Upper lobe of left lung (tissue), 6 donors: ENCODE data around the gene WDR53. TPM values are rescaled to one million over a fixed set of nuclear protein-coding genes. Genes with fewer than 3 reads are reported as not detected.
"Not testable (repeated sequence)": the region's sequence is repeated elsewhere in the genome, so short reads cannot be mapped to it uniquely, and the experiment has no call there.

Source experiments
- ATAC-seq, 2 donors: fragments of 200-7000 bp; cut with Tn5 transposase; one replicate each; pipeline ENCODE4 v1.9.1; 2022; ENCODE audit warnings: mild to moderate bottlenecking in 2 of 2, moderate library complexity in 2 of 2; ENCODE audit not compliant: low FRiP score in 2 of 2
- DNase-seq, 2 donors: peaks; one replicate each; pipeline ENCODE4 v3.0.0-alpha.2; 2019 to 2020
- H3K27ac ChIP-seq, 4 donors: fragments of 200-600 bp; sonication (generic); one replicate each; pipeline ENCODE4 v1.5.1; 2016 to 2019
- H3K27me3 ChIP-seq, 4 donors: fragments of 200-600 bp; sonication (generic); one replicate each; pipeline ENCODE4 v1.5.1; 2017 to 2019
- H3K36me3 ChIP-seq, 4 donors: fragments of 200-600 bp; sonication (generic); one replicate each; pipeline ENCODE4 v1.5.1; 2016 to 2019
- H3K4me1 ChIP-seq, 4 donors: fragments of 200-600 bp; sonication (generic); one replicate each; pipeline ENCODE4 v1.5.1; 2018 to 2019
- H3K4me3 ChIP-seq, 4 donors: fragments of 200-600 bp; sonication (generic); one replicate each; pipeline ENCODE4 v1.5.1; 2017 to 2019; ENCODE audit warnings: mild to moderate bottlenecking in 2 of 4, moderate library complexity in 1 of 4
- H3K9me3 ChIP-seq, 4 donors: fragments of 200-600 bp; sonication (generic); one replicate each; pipeline ENCODE4 v1.5.1; 2018 to 2019
- CTCF ChIP-seq, 6 experiments: fragments of 450-650 bp in 4 of 6; fragments of 200-600 bp in 2 of 6; sonication (generic) in 2 of 6; IDR thresholded peaks; one replicate each; pipeline ENCODE4 v1.5.1; 2016 to 2019; ENCODE audit warnings: antibody characterized with exemption in 6 of 6
- EP300 ChIP-seq, 4 donors: sonication (generic); formaldehyde crosslinking; IDR thresholded peaks; one replicate each; pipeline ENCODE4 v1.5.1; 2017; ENCODE audit warnings: antibody characterized with exemption in 4 of 4, control low read depth in 2 of 4
- POLR2A ChIP-seq, 4 donors: fragments of 450-650 bp; IDR thresholded peaks; one replicate each; pipeline ENCODE4 v1.5.1; 2016 to 2017; ENCODE audit warnings: antibody characterized with exemption in 4 of 4, mild to moderate bottlenecking in 2 of 4
- POLR2AphosphoS5 ChIP-seq, 2 donors: sonication (generic); formaldehyde crosslinking; IDR thresholded peaks; one replicate each; pipeline ENCODE4 v1.5.1; 2017; ENCODE audit warnings: antibody characterized with exemption in 2 of 2
- WGBS, 2 donors: methylation state at CpG; one replicate each; pipeline ENCODE4 v1.1.5; 2017 to 2018; 5-methylcytosine and 5-hydroxymethylcytosine counted together
- total RNA-seq, 6 donors: library from RNA; depleted of rRNA in 4 of 6; stranded (reverse); fragments of >200 nt in 4 of 6; gene quantifications; one replicate each; pipeline versions ENCODE4 v1.1.0 to v1.2.1, GENCODE V29; 2016 to 2021
- donor health status: DM: no; HTN: no; CAD: no; lungs with moderate emphysema.
- donor health status: DM: no; HTN: yes; CAD: no; lungs with severe emphysema.

WDR53 gene
- 10 to 100 TPM in 2 of 6 donors, 1 to 10 TPM in 3, under 1 TPM in 1; 1.00 to 31.4 (median 8.7) TPM for total RNA-seq

- Histone ChIP-seq H3K9me3 (no peaks in the 10 kb centered on the region), H3K36me3 (peaks cover 0 to 9% (median 0%) of the 10 kb centered on the region in 4 donors), H3K27ac (peak within 1 kb of the TSS; percentile 83 to 94 (median 90)), H3K4me3 (peak within 1 kb of the TSS; percentile 76 to 97 (median 96)), H3K4me1 (peaks cover 20 to 34% (median 23%) of the 10 kb centered on the region in 4 donors), H3K27me3 (no peaks in the 10 kb centered on the region)
- TF ChIP-seq POLR2A (IDR thresholded peaks at IDR 0.05) = peak in 3 of 4 donors; percentile 38 to 87 (median 79)
- TF ChIP-seq POLR2AphosphoS5 (IDR thresholded peaks at IDR 0.05) = peak; percentile 95 to 98
- peak in 2 of 6 experiments; percentile 20 to 33 for TF ChIP-seq CTCF (IDR thresholded peaks at IDR 0.05)
- peak in 1 of 4 donors; percentile 9 for TF ChIP-seq EP300 (IDR thresholded peaks at IDR 0.05)
- DNase-seq (peak; percentile 96 to 99), ATAC-seq (peak; percentile 99 to 100)
- WGBS, 2 donors = 0 to 1% methylated on average over 50 to 61 of the region's 87 CpGs
Observed at GRCh38 chr3:196568246-196569002, at the start of gene WDR53, which contains the start of gene FBXO45. Gene WDR53, minus strand, starts transcription at chr3:196568554. Its CDS starts 7,079 bp downstream, at chr3:196561475. Gene FBXO45, plus strand, starts transcription at chr3:196568660. Its CDS starts 325 bp downstream, at chr3:196568985.

GRCh38 chr3:196617256-196617655 lies 48.9 kb upstream of the WDR53 start:
- H3K27me3 ChIP-seq = no peaks in the 10 kb centered on the region
- H3K4me3 ChIP-seq = no peak overlapping the region
- H3K27ac ChIP-seq = peak overlapping the region in 2 of 4 donors; percentile 4 to 8
- no peaks in the 10 kb centered on the region for H3K9me3 ChIP-seq
- 53 to 58% methylated on average over 5 of the region's 5 CpGs for WGBS, 2 donors
- TF ChIP-seq POLR2AphosphoS5 (IDR thresholded peaks at IDR 0.05) (no peak), EP300 (IDR thresholded peaks at IDR 0.05) (no peak), POLR2A (IDR thresholded peaks at IDR 0.05) (no peak), CTCF (IDR thresholded peaks at IDR 0.05) (no peak)
- DNase-seq (no peak), ATAC-seq (no peak)
- no peaks in the 10 kb centered on the region for H3K36me3 ChIP-seq
- H3K4me1 ChIP-seq = peaks cover 10 to 22% (median 18%) of the 10 kb centered on the region in 4 donors

- WGBS, 2 donors = 90 to 95% methylated on average over 6 of the region's 6 CpGs
- not testable (repeated sequence) for H3K27me3 ChIP-seq, H3K4me3 ChIP-seq, H3K27ac ChIP-seq, H3K9me3 ChIP-seq, ATAC-seq, H3K36me3 ChIP-seq, DNase-seq
- peaks cover 13 to 24% (median 22%) of the 10 kb centered on the region in 4 donors for H3K4me1 ChIP-seq
Observed at GRCh38 chr3:196615234-196615633, 46.9 kb upstream of the WDR53 start.

GRCh38 chr3:196611761-196612483 lies 43.6 kb upstream of the WDR53 start:
- DNase-seq = no peak
- Histone ChIP-seq H3K4me1 (peaks cover 14 to 25% (median 22%) of the 10 kb centered on the region in 4 donors), H3K27me3 (no peaks in the 10 kb centered on the region), H3K9me3 (no peaks in the 10 kb centered on the region), H3K36me3 (no peaks in the 10 kb centered on the region), H3K4me3 (peak overlapping the region in 1 of 4 donors; percentile 0), H3K27ac (peak overlapping the region; percentile 65 to 80 (median 76))
- 38 to 52% methylated on average over 10 of the region's 10 CpGs for WGBS, 2 donors
- no peak for TF ChIP-seq POLR2A (IDR thresholded peaks at IDR 0.05)
- no peak for TF ChIP-seq POLR2AphosphoS5 (IDR thresholded peaks at IDR 0.05)
- TF ChIP-seq EP300 (IDR thresholded peaks at IDR 0.05) = no peak
- no peak for TF ChIP-seq CTCF (IDR thresholded peaks at IDR 0.05)
- ATAC-seq = no peak
